HepG2 (cell line): Measurements from ENCODE around the gene PBX2. TPM values are rescaled to one million over a fixed set of nuclear protein-coding genes. Genes with fewer than 3 reads are reported as not detected.

Source experiments
- ATAD3A ChIP-seq: sonication (generic); formaldehyde crosslinking; IDR thresholded peaks from 2 replicates; pipeline ENCODE4 v1.4.0; 2020; ENCODE audit warnings: missing genetic modification reagents
- HDAC2 ChIP-seq: sonication (generic); formaldehyde crosslinking; IDR thresholded peaks from 2 replicates; pipeline ENCODE4 v1.4.0; 2020; ENCODE audit warnings: missing genetic modification reagents
- REPIN1 ChIP-seq: sonication (generic); formaldehyde crosslinking; IDR thresholded peaks from 2 replicates; pipeline ENCODE4 v1.8.0; 2022; ENCODE audit warnings: missing genetic modification reagents, low read depth, mild to moderate bottlenecking, borderline replicate concordance
- REXO4 ChIP-seq: sonication (generic); formaldehyde crosslinking; IDR thresholded peaks from 2 replicates; pipeline ENCODE4 v1.8.0; 2022; ENCODE audit warnings: missing genetic modification reagents, mild to moderate bottlenecking, borderline replicate concordance
- STAT5B ChIP-seq: sonication (generic); formaldehyde crosslinking; IDR thresholded peaks from 2 replicates; pipeline ENCODE4 v1.4.0; 2020; ENCODE audit warnings: missing genetic modification reagents
- ZNF20 ChIP-seq: sonication (generic); formaldehyde crosslinking; IDR thresholded peaks from 2 replicates; pipeline ENCODE4 v1.4.0; 2020; ENCODE audit warnings: mild to moderate bottlenecking, moderate library complexity, missing genetic modification reagents
- ZNF230 ChIP-seq: sonication (generic); formaldehyde crosslinking; IDR thresholded peaks from 2 replicates; pipeline ENCODE4 v1.4.0; 2020; ENCODE audit warnings: mild to moderate bottlenecking, missing genetic modification reagents
- ZNF253 ChIP-seq: sonication (generic); formaldehyde crosslinking; IDR thresholded peaks from 2 replicates; pipeline ENCODE4 v1.8.0; 2022; ENCODE audit warnings: mild to moderate bottlenecking, missing genetic modification reagents, borderline replicate concordance
- ZNF430 ChIP-seq: sonication (generic); formaldehyde crosslinking; IDR thresholded peaks from 2 replicates; pipeline ENCODE4 v1.9.0; 2021; ENCODE audit warnings: mild to moderate bottlenecking, missing genetic modification reagents
- ZNF431 ChIP-seq: sonication (generic); formaldehyde crosslinking; IDR thresholded peaks from 2 replicates; pipeline ENCODE4 v1.9.0; 2022; ENCODE audit warnings: missing genetic modification reagents, low read depth, mild to moderate bottlenecking, borderline replicate concordance
- ZNF556 ChIP-seq: sonication (generic); formaldehyde crosslinking; IDR thresholded peaks from 2 replicates; pipeline ENCODE4 v1.4.0; 2020; ENCODE audit warnings: mild to moderate bottlenecking, missing genetic modification reagents, borderline replicate concordance
- ZNF766 ChIP-seq: sonication (generic); formaldehyde crosslinking; IDR thresholded peaks from 2 replicates; pipeline ENCODE4 v1.5.0; 2020; ENCODE audit warnings: missing genetic modification reagents, borderline replicate concordance
- ZNF790 ChIP-seq: sonication (generic); formaldehyde crosslinking; IDR thresholded peaks from 2 replicates; pipeline ENCODE4 v1.8.0; 2022; ENCODE audit warnings: missing genetic modification reagents, mild to moderate bottlenecking, borderline replicate concordance
- ZSCAN20 ChIP-seq: sonication (generic); formaldehyde crosslinking; IDR thresholded peaks from 2 replicates; pipeline ENCODE4 v1.4.0; 2020; ENCODE audit warnings: missing genetic modification reagents, mild to moderate bottlenecking, borderline replicate concordance
- polyA plus RNA-seq, 8 experiments: library from polyadenylated mRNA; depleted of rRNA in 3 of 8; stranded (reverse) in 7 of 8; unstranded in 1 of 8; fragments of >200 nt; fragmentation: Illumina TruSeq in 4 of 8; extraction: Trizol in 4 of 8; gene quantifications; 2 replicates each; pipeline versions ENCODE4 v1.2.1 to v1.2.3, GENCODE V29; 2011 to 2016; ENCODE audit warnings: low read depth in 4 of 8, missing spikeins in 1 of 8, mixed read lengths in 1 of 8; ENCODE audit not compliant: insufficient read depth in 1 of 8
- total RNA-seq, 5 experiments: library from RNA; depleted of rRNA; stranded (reverse); fragments of >200 nt; fragmentation: Illumina TruSeq; extraction: Trizol; gene quantifications; 2 replicates each; pipeline ENCODE4 v1.2.3, GENCODE V29; 2016; ENCODE audit warnings: low read depth in 1 of 5
- TF ChIP-seq, protein P1 (sequence below): sonication (generic); formaldehyde crosslinking; IDR thresholded peaks from 2 replicates; pipeline ENCODE4 v1.4.0; 2020; ENCODE audit warnings: missing genetic modification reagents, borderline replicate concordance
- TF ChIP-seq, protein P2 (sequence below): sonication (generic); formaldehyde crosslinking; IDR thresholded peaks from 2 replicates; pipeline ENCODE4 v1.5.0; 2020; ENCODE audit warnings: mild to moderate bottlenecking, missing genetic modification reagents, borderline replicate concordance
- TF ChIP-seq, protein P3 (sequence below), 2 experiments: sonication (generic) in 1 of 2; formaldehyde crosslinking in 1 of 2; IDR thresholded peaks; 2 replicates each; pipeline versions ENCODE4 v1.5.1 to v1.6.1; 2011 to 2020; ENCODE audit warnings: borderline replicate concordance in 1 of 2, low read depth in 1 of 2, low read length in 1 of 2, mild to moderate bottlenecking in 1 of 2, missing genetic modification reagents in 1 of 2, moderate library complexity in 1 of 2
- TF ChIP-seq, protein P4 (sequence below): sonication (generic); formaldehyde crosslinking; IDR thresholded peaks from 2 replicates; pipeline ENCODE4 v1.4.0; 2020; ENCODE audit warnings: low read depth, mild to moderate bottlenecking, missing genetic modification reagents

The PBX2 gene
- total and polyA plus RNA-seq, 2 of the 13 experiments (the other 11 are each of a cell fraction or from before 2014, with no cell fraction given): 42.3 to 77.8 TPM

GRCh38 chr6:32176476-32177182 is 13.4 kb downstream of the PBX2 start (continued):
- TF ChIP-seq, protein P1, sequence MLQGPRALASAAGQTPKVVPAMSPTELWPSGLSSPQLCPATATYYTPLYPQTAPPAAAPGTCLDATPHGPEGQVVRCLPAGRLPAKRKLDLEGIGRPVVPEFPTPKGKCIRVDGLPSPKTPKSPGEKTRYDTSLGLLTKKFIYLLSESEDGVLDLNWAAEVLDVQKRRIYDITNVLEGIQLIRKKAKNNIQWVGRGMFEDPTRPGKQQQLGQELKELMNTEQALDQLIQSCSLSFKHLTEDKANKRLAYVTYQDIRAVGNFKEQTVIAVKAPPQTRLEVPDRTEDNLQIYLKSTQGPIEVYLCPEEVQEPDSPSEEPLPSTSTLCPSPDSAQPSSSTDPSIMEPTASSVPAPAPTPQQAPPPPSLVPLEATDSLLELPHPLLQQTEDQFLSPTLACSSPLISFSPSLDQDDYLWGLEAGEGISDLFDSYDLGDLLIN (CRISPR knock-in tag): no peak
- TF ChIP-seq ZNF556 (CRISPR knock-in tag): 0 out of 2 replicates have a peak, but pooled peaks have one; percentile 2
- TF ChIP-seq, protein P2, sequence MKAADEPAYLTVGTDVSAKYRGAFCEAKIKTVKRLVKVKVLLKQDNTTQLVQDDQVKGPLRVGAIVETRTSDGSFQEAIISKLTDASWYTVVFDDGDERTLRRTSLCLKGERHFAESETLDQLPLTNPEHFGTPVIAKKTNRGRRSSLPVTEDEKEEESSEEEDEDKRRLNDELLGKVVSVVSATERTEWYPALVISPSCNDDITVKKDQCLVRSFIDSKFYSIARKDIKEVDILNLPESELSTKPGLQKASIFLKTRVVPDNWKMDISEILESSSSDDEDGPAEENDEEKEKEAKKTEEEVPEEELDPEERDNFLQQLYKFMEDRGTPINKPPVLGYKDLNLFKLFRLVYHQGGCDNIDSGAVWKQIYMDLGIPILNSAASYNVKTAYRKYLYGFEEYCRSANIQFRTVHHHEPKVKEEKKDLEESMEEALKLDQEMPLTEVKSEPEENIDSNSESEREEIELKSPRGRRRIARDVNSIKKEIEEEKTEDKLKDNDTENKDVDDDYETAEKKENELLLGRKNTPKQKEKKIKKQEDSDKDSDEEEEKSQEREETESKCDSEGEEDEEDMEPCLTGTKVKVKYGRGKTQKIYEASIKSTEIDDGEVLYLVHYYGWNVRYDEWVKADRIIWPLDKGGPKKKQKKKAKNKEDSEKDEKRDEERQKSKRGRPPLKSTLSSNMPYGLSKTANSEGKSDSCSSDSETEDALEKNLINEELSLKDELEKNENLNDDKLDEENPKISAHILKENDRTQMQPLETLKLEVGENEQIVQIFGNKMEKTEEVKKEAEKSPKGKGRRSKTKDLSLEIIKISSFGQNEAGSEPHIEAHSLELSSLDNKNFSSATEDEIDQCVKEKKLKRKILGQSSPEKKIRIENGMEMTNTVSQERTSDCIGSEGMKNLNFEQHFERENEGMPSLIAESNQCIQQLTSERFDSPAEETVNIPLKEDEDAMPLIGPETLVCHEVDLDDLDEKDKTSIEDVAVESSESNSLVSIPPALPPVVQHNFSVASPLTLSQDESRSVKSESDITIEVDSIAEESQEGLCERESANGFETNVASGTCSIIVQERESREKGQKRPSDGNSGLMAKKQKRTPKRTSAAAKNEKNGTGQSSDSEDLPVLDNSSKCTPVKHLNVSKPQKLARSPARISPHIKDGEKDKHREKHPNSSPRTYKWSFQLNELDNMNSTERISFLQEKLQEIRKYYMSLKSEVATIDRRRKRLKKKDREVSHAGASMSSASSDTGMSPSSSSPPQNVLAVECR (CRISPR knock-in tag): no peak
- no peak for TF ChIP-seq ATAD3A (CRISPR knock-in tag)
- 0 out of 2 replicates have a peak, but pooled peaks have one; percentile 3 for TF ChIP-seq ZNF230 (CRISPR knock-in tag)
- TF ChIP-seq, protein P3, sequence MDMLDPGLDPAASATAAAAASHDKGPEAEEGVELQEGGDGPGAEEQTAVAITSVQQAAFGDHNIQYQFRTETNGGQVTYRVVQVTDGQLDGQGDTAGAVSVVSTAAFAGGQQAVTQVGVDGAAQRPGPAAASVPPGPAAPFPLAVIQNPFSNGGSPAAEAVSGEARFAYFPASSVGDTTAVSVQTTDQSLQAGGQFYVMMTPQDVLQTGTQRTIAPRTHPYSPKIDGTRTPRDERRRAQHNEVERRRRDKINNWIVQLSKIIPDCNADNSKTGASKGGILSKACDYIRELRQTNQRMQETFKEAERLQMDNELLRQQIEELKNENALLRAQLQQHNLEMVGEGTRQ (IDR thresholded peaks at IDR 0.05; ENCODE audit: low read depth, low read length): no peak
- TF ChIP-seq, protein P3 (CRISPR knock-in tag; IDR thresholded peaks at IDR 0.05; ENCODE audit: borderline replicate concordance): no peak
- no peak for TF ChIP-seq ZNF430 (CRISPR knock-in tag)
- no peak for TF ChIP-seq ZSCAN20
- TF ChIP-seq STAT5B (CRISPR knock-in tag): no peak
- TF ChIP-seq ZNF766: no peak
- no peak for TF ChIP-seq REPIN1 (CRISPR knock-in tag)
- no peak for TF ChIP-seq ZNF20 (CRISPR knock-in tag)
- no peak for TF ChIP-seq REXO4 (CRISPR knock-in tag)
- TF ChIP-seq, protein P4, sequence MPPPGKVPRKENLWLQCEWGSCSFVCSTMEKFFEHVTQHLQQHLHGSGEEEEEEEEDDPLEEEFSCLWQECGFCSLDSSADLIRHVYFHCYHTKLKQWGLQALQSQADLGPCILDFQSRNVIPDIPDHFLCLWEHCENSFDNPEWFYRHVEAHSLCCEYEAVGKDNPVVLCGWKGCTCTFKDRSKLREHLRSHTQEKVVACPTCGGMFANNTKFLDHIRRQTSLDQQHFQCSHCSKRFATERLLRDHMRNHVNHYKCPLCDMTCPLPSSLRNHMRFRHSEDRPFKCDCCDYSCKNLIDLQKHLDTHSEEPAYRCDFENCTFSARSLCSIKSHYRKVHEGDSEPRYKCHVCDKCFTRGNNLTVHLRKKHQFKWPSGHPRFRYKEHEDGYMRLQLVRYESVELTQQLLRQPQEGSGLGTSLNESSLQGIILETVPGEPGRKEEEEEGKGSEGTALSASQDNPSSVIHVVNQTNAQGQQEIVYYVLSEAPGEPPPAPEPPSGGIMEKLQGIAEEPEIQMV (CRISPR knock-in tag): no peak
- no peak for TF ChIP-seq ZNF431 (CRISPR knock-in tag)
- TF ChIP-seq ZNF253 (CRISPR knock-in tag): no peak
- TF ChIP-seq ZNF790 (CRISPR knock-in tag): no peak
- 0 out of 2 replicates have a peak, but pooled peaks have one; percentile 10 for TF ChIP-seq HDAC2 (CRISPR knock-in tag)
